ENCODE results near the gene KRTAP19-3.
"Not testable (repeated sequence)": the region's sequence is repeated elsewhere in the genome, so short reads cannot be mapped to it uniquely, and the experiment has no call there.

KRTAP19-3 gene

GRCh38 chr21:30491963-30492428, at the start of gene KRTAP19-3:
Gene KRTAP19-3 (minus strand): TSS chr21:30492013. CDS start chr21:30491957, 56 bp downstream.
- no peaks in the 10 kb centered on the region for H3K27me3 ChIP-seq (ENCODE audit: control insufficient read depth, insufficient read depth, low read length)
- H3K4me3 ChIP-seq (ENCODE audit: low read length), result no peak within 1 kb of the TSS
- no peaks in the 10 kb centered on the region for H3K36me3 ChIP-seq (ENCODE audit: control insufficient read depth, insufficient read depth, low read length)
- no peak within 1 kb of the TSS for H3K27ac ChIP-seq (ENCODE audit: low read depth, low read length)
- H3K9ac ChIP-seq (ENCODE audit: low read length), result no peak within 1 kb of the TSS
- H3K4me1 ChIP-seq (ENCODE audit: control insufficient read depth, insufficient read depth, low read length), result no peaks in the 10 kb centered on the region

- H3K9ac ChIP-seq (ENCODE audit: low read length), result no peak overlapping the region
- H3K27ac ChIP-seq (ENCODE audit: low read depth, low read length), result no peak overlapping the region
- no peaks in the 10 kb centered on the region for H3K4me1 ChIP-seq (ENCODE audit: control insufficient read depth, insufficient read depth, low read length)
- H3K36me3 ChIP-seq (ENCODE audit: control insufficient read depth, insufficient read depth, low read length), result no peaks in the 10 kb centered on the region
- no peaks in the 10 kb centered on the region for H3K27me3 ChIP-seq (ENCODE audit: control insufficient read depth, insufficient read depth, low read length)
- no peak overlapping the region for H3K4me3 ChIP-seq (ENCODE audit: low read length)
Measured at GRCh38 chr21:30518876-30519275, 27.1 kb upstream of the KRTAP19-3 start.

GRCh38 chr21:30515681-30516080, 23.9 kb upstream of the KRTAP19-3 start:
- Histone ChIP-seq H3K9ac (ENCODE audit: low read length) (no peak overlapping the region), H3K27me3 (ENCODE audit: control insufficient read depth, insufficient read depth, low read length) (no peaks in the 10 kb centered on the region), H3K36me3 (ENCODE audit: control insufficient read depth, insufficient read depth, low read length) (no peaks in the 10 kb centered on the region), H3K4me1 (ENCODE audit: control insufficient read depth, insufficient read depth, low read length) (no peaks in the 10 kb centered on the region), H3K4me3 (ENCODE audit: low read length) (no peak overlapping the region), H3K27ac (ENCODE audit: low read depth, low read length) (no peak overlapping the region)

- H3K4me3 ChIP-seq (ENCODE audit: low read length); H3K9ac ChIP-seq (ENCODE audit: low read length); H3K36me3 ChIP-seq (ENCODE audit: control insufficient read depth, insufficient read depth, low read length); H3K27me3 ChIP-seq (ENCODE audit: control insufficient read depth, insufficient read depth, low read length); H3K4me1 ChIP-seq (ENCODE audit: control insufficient read depth, insufficient read depth, low read length); H3K27ac ChIP-seq (ENCODE audit: low read depth, low read length): not testable (repeated sequence)
Measured at GRCh38 chr21:30505621-30506205, 13.9 kb upstream of the KRTAP19-3 start.

GRCh38 chr21:30502041-30502440, 10.2 kb upstream of the KRTAP19-3 start, which contains the start of gene KRTAP19-5:
Gene KRTAP19-5 (minus strand): TSS chr21:30502141. CDS start chr21:30502090, 51 bp downstream.
- H3K4me3 ChIP-seq (ENCODE audit: low read length), result no peak within 1 kb of the TSS
- no peaks in the 10 kb centered on the region for H3K36me3 ChIP-seq (ENCODE audit: control insufficient read depth, insufficient read depth, low read length)
- no peak within 1 kb of the TSS for H3K27ac ChIP-seq (ENCODE audit: low read depth, low read length)
- no peaks in the 10 kb centered on the region for H3K4me1 ChIP-seq (ENCODE audit: control insufficient read depth, insufficient read depth, low read length)
- no peaks in the 10 kb centered on the region for H3K27me3 ChIP-seq (ENCODE audit: control insufficient read depth, insufficient read depth, low read length)
- H3K9ac ChIP-seq (ENCODE audit: low read length), result no peak within 1 kb of the TSS

- Histone ChIP-seq H3K4me3 (ENCODE audit: low read length) (no peak within 1 kb of the TSS), H3K9ac (ENCODE audit: low read length) (no peak within 1 kb of the TSS), H3K27ac (ENCODE audit: low read depth, low read length) (no peak within 1 kb of the TSS), H3K27me3 (ENCODE audit: control insufficient read depth, insufficient read depth, low read length) (no peaks in the 10 kb centered on the region), H3K36me3 (ENCODE audit: control insufficient read depth, insufficient read depth, low read length) (no peaks in the 10 kb centered on the region), H3K4me1 (ENCODE audit: control insufficient read depth, insufficient read depth, low read length) (no peaks in the 10 kb centered on the region)
Measured at GRCh38 chr21:30497065-30497464, 5.3 kb upstream of the KRTAP19-3 start, which contains the start of gene KRTAP19-4. Gene KRTAP19-4 (minus strand): TSS chr21:30497165. CDS start chr21:30497110, 55 bp downstream.

- no peak within 1 kb of the TSS for H3K27ac ChIP-seq (ENCODE audit: low read depth, low read length)
- no peak within 1 kb of the TSS for H3K9ac ChIP-seq (ENCODE audit: low read length)
- H3K4me1 ChIP-seq (ENCODE audit: control insufficient read depth, insufficient read depth, low read length), result no peaks in the 10 kb centered on the region
- no peak within 1 kb of the TSS for H3K4me3 ChIP-seq (ENCODE audit: low read length)
- H3K27me3 ChIP-seq (ENCODE audit: control insufficient read depth, insufficient read depth, low read length), result no peaks in the 10 kb centered on the region
- no peaks in the 10 kb centered on the region for H3K36me3 ChIP-seq (ENCODE audit: control insufficient read depth, insufficient read depth, low read length)
Measured at GRCh38 chr21:30487336-30487735, 4.5 kb downstream of the KRTAP19-3 start, which contains the start of gene KRTAP19-2. Gene KRTAP19-2 (minus strand): TSS chr21:30487436. CDS start chr21:30487348, 88 bp downstream.

GRCh38 chr21:30486180-30486579, 5.6 kb downstream of the KRTAP19-3 start:
- H3K36me3 ChIP-seq (ENCODE audit: control insufficient read depth, insufficient read depth, low read length), result no peaks in the 10 kb centered on the region
- H3K4me3 ChIP-seq (ENCODE audit: low read length), result no peak overlapping the region
- H3K9ac ChIP-seq (ENCODE audit: low read length), result no peak overlapping the region
- no peak overlapping the region for H3K27ac ChIP-seq (ENCODE audit: low read depth, low read length)
- no peaks in the 10 kb centered on the region for H3K4me1 ChIP-seq (ENCODE audit: control insufficient read depth, insufficient read depth, low read length)
- H3K27me3 ChIP-seq (ENCODE audit: control insufficient read depth, insufficient read depth, low read length), result no peaks in the 10 kb centered on the region

- no peak overlapping the region for H3K27ac ChIP-seq (ENCODE audit: low read depth, low read length)
- no peak overlapping the region for H3K4me3 ChIP-seq (ENCODE audit: low read length)
- no peaks in the 10 kb centered on the region for H3K36me3 ChIP-seq (ENCODE audit: control insufficient read depth, insufficient read depth, low read length)
- no peaks in the 10 kb centered on the region for H3K27me3 ChIP-seq (ENCODE audit: control insufficient read depth, insufficient read depth, low read length)
- no peaks in the 10 kb centered on the region for H3K4me1 ChIP-seq (ENCODE audit: control insufficient read depth, insufficient read depth, low read length)
- no peak overlapping the region for H3K9ac ChIP-seq (ENCODE audit: low read length)
Measured at GRCh38 chr21:30482130-30482529, 9.7 kb downstream of the KRTAP19-3 start.

- Histone ChIP-seq H3K27ac (ENCODE audit: low read depth, low read length) (no peak within 1 kb of the TSS), H3K4me1 (ENCODE audit: control insufficient read depth, insufficient read depth, low read length) (no peaks in the 10 kb centered on the region), H3K36me3 (ENCODE audit: control insufficient read depth, insufficient read depth, low read length) (no peaks in the 10 kb centered on the region), H3K27me3 (ENCODE audit: control insufficient read depth, insufficient read depth, low read length) (no peaks in the 10 kb centered on the region), H3K9ac (ENCODE audit: low read length) (no peak within 1 kb of the TSS), H3K4me3 (ENCODE audit: low read length) (no peak within 1 kb of the TSS)
Measured at GRCh38 chr21:30480145-30480544, 11.7 kb downstream of the KRTAP19-3 start, which contains the start of gene KRTAP19-1. Gene KRTAP19-1 (minus strand): TSS chr21:30480367. CDS start chr21:30480317, 50 bp downstream.

GRCh38 chr21:30479259-30479658, 12.6 kb downstream of the KRTAP19-3 start:
- Histone ChIP-seq H3K4me1 (ENCODE audit: control insufficient read depth, insufficient read depth, low read length) (no peaks in the 10 kb centered on the region), H3K36me3 (ENCODE audit: control insufficient read depth, insufficient read depth, low read length) (no peaks in the 10 kb centered on the region), H3K27me3 (ENCODE audit: control insufficient read depth, insufficient read depth, low read length) (no peaks in the 10 kb centered on the region), H3K27ac (ENCODE audit: low read depth, low read length) (no peak overlapping the region), H3K4me3 (ENCODE audit: low read length) (no peak overlapping the region), H3K9ac (ENCODE audit: low read length) (no peak overlapping the region)

GRCh38 chr21:30478004-30478403, 13.8 kb downstream of the KRTAP19-3 start:
- Histone ChIP-seq H3K9ac (ENCODE audit: low read length) (no peak overlapping the region), H3K4me3 (ENCODE audit: low read length) (no peak overlapping the region), H3K27me3 (ENCODE audit: control insufficient read depth, insufficient read depth, low read length) (no peaks in the 10 kb centered on the region), H3K27ac (ENCODE audit: low read depth, low read length) (no peak overlapping the region), H3K4me1 (ENCODE audit: control insufficient read depth, insufficient read depth, low read length) (no peaks in the 10 kb centered on the region), H3K36me3 (ENCODE audit: control insufficient read depth, insufficient read depth, low read length) (no peaks in the 10 kb centered on the region)
